Fibroblast of skin of right quadriceps (primary cell): Measurements from ENCODE around the gene KRTCAP3.

Experiments
- DNase-seq: peaks from one replicate; pipeline ENCODE4 v3.0.0-alpha.2; 2013

KRTCAP3 gene

DNA sequence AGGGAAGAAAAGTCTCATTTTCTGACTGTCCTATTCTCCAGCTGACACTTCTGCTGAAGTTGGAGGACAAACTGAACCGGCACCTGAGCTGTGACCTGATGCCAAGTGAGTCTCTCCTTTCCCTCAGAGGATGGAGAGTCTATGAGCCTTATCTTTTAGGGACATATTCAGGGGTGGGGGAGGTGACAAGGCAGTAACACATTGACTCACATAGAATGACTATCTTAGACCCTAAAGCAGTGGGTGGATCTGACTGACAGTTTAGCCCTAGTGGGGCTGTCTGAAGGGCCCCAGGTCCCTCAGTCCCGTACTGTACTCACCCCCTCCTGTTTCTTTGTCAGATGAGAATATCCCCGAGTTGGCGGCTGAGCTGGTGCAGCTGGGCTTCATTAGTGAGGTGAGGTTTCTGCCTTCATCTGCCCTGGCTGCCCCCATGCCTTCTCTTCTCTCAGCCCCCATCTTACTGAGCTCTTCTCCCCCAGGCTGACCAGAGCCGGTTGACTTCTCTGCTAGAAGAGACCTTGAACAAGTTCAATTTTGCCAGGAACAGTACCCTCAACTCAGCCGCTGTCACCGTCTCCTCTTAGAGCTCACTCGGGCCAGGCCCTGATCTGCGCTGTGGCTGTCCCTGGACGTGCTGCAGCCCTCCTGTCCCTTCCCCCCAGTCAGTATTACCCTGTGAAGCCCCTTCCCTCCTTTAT lies 805 bp upstream of the KRTCAP3 start:
- no peak for DNase-seq

DNA sequence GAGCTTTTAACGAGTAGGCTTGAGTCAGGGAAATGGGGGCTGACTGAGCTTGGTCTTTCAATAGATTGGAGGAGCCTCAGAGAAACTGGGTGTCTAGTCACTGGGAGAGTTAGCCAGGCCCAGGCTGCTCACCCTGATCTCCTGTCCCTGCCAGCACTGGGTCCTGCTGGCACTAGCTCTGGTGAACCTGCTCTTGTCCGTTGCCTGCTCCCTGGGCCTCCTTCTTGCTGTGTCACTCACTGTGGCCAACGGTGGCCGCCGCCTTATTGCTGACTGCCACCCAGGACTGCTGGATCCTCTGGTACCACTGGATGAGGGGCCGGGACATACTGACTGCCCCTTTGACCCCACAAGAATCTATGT lies 720 bp downstream of the KRTCAP3 start:
- no peak for DNase-seq

DNA sequence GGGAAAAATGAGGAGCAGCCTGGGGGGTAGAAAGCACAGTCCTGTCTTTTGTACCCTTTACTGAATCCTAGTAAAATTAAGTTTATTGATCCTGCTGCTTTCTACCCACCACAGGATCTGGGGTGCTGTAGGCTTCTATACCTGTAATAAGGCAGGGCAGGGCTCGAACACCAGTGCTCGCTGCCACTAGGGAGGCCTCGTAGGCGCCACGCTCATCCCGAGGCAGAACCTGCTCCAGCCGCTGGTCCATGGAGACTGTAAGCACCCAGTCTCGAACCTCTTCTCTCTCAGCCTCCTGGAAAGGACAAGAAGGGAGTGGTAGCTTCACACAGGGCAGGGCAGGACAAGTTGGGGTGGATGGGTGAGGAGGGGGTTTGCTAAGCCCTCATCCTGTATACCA lies 3.0 kb downstream of the KRTCAP3 start:
- DNase-seq: no peak

DNA sequence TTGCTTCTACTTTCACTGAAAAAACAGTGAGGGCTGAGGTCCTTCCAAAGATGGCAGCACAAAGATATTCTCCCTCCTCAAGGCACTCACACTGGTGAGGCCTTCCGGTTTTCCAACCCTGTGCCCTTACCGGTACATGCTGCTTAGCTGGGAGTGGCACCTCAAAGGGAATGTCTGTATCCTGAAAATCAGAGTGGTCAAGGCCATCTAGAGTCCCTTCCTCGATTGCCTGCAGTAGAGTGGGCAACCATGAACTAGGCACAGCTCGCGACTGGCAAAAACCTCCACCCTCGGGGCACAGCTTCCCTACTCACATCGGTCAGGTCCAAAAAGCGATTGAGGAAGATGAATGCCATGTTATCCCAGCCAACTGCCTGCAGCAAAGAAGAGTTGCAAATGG lies 3.4 kb downstream of the KRTCAP3 start:
- no peak for DNase-seq

DNA sequence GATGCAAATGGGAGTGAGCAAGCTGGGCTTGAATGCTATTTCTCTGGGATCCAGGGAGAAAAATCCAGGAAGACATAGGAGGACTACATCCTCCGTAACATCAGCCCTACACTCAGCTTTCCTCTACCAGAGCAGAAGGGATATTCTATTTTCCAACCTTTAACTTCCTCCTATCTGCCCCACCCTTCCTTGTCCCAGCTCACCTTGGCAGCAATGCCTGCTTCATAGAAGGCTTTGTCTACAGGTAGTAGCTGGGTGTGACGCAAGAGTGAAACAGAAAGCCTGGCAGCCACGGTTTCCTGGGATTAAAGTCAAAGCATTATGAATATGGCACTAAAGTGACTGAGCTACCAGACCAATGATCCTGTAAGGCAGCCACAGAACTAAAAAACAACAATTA lies 3.9 kb downstream of the KRTCAP3 start:
- DNase-seq: no peak

DNA sequence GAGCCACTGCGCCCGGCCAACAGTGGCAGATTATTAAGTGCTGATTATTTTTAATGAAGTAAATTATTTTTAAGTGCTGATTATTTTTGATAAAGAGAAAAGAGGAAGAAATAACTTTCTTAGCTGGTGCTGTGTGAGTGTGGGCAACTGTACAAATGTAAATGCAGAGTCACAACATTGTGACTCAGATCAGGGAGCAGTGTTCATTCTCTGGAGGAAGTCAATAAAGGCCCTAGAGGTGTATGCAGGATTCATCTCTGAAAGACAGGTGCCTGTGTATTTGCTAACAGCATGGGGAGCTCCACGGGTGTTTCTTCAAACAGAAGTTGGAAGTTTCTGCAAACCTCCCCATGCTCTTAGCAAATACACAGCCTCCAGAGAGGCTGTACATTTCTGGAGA lies 6.2 kb downstream of the KRTCAP3 start:
- no peak for DNase-seq

DNA sequence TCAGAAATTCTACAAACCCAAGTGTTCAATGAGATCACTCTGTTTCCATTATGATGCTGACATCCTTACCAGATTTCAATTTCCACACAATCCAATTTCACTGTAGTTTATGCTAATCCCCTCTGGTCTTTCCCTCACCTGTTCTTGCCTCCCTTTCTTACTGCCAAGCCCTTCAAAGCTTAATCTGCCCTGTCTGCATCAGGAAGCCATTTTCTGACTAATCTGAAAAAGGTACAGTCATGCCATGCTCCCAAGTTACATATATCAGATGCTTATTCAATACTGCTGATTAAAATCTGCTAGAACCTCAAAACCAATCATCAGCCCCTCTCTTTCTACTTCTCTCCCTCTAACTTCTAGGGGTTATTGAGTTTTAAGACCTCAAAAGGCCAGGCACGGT lies 8.9 kb downstream of the KRTCAP3 start:
- DNase-seq: no peak

DNA sequence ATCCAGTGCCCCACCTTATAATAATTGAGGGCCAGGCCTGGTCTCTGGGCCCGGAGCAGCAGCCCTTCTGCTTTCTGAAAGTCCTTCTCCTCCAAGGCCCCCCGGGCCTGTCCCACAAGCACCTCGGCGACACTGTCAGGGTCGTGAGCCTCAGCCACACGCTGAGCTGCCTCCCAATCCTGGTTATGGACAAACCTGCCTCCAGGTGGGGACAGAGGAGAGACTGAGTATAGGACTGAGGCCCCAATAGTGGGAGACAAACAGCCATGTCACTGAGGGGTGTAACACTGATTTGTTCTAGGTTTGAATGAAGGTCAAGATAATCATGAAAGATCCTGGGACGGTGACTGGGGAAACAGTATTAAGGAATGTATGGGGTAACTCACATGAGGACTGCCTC lies 11.8 kb downstream of the KRTCAP3 start:
- DNase-seq: no peak

DNA sequence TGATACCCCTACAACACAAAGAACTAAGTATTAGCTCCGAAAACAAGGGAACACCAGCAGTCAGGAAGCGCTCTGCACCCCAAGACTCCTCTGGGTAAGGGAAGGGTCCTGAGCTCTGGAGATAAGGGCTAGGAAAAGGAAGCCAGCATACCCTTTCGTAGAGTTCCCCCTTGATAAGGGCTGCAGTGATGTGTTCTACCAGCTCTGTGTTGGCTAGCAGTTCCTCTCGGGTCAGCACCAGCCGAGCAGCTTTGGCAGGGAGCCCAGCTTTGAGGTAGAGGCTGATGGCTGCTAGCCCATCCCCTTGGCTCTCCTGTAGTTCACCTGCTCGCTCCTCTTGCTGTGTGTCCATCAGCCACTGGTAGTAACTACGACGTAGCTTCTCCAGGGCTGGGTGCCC lies 18.9 kb downstream of the KRTCAP3 start:
- no peak for DNase-seq

DNA sequence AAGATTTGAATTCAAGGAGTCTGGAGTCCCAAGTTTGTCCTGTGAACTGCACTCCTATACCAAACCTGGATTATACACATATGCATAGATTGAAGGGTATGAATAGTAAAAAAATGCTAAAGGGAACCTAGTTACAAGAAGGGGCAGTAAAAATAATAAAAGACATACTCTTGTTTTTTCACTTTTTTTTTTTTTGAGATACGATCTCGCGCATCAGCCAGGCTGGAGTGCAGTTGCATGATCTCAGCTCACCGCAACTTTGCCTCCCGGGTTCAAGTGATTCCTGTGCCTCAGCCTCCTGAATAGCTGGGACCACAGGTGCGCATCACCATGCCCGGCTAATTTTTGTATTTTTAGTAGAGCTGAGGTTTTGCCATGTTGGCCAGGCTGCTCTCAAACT lies 22.3 kb downstream of the KRTCAP3 start:
- no peak for DNase-seq

DNA sequence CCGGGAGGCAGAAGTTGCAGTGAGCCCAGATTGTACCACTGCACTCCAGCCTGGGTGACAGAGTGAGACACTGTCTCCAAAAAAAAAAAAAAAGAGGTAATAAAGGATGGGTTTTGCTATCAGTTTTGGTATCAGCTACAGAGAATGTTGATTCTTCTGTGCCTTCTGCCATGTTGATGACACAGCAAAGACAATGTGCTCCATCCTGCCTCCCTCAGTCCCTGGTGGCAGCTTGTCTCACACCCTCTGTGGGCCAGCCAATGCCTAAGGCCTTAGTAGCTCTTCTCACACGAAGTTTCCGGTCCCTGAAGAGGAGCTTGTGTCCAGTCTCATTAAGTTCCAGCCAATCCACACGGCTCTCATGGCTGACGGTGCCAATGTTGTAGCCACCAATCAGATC lies 29.8 kb downstream of the KRTCAP3 start:
- no peak for DNase-seq

DNA sequence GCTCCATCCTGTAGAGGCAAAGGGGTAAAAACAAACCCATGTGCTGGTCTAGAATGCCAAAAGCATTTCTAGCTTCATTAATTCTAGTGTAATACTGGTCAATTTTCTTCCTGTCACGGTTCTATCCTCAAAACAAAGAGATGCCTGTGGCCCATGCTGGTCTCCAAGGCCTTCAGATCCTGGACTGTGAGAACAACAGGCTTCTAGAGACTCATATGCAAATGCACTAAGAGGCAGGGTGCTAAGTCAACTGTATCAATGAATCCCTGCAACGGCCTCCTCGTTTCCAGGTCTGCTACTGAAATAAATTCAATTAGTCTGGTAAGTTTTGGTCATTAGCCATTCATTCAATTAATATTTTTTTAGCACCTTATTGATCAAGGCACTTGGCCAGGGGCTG lies 43.3 kb downstream of the KRTCAP3 start:
- DNase-seq: no peak

DNA sequence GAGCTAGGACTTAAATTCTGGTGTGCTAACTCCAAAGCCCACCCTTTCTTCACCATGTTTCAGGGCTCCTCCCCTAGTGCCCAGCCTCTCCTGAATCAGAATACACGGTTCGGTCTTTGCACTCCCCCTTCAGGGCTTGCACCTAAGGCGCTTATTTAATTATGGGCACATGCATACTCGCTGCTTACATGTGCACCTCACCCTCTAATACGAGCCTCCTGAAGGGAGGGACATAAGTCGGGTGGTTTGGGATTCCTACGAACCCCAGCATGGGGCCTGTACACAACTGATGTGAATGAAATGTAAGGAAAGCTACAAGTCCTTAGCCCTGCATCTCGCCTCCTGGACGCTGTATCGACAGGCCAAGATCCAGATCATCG lies 46.9 kb downstream of the KRTCAP3 start:
- peak; percentile 10 for DNase-seq

DNA sequence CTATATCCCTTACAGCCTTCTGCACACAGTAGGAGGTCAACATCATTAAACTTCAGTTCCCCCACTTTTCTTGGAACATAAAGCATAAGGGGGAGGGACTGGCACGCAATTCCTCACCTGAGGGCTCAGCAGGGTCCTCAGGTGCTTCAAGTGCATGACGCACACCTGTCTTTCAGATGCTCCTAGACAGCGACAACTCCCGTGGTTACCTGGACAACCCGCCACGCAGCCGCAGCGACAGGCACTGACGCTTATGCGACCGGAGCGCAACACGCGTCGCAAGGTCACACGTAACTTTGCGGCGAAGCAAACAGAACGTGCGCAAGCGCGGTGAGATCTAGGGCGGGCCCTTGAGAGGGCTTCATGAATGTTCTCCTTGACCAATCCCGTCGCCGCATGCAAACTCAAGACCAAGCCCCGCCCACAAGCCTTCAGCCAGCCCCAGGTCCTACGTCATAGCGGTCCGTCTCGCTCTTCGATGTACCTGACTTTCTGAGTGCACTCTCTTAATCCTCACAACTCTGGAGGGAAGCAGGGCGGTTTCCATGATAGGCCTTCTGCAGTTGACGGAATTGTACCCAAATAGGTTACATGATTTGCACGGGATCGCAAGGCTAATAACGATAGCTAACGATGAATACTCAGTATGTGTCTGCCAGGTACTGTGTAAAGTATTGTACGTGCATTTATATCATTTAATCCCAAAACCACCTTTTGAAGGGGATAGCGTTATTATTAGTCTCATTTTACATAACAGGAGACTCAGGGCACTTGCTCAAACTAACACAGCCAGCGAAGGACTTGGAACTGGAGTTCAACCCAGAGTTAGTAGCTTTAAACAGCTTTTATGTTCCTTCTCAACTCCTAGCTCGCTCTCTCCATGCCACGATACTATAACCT lies 47.6 kb downstream of the KRTCAP3 start, which contains the start of gene IFT172:
Gene IFT172, minus strand, starts transcription at position 246 of the 900 bp plus-strand sequence. Its CDS starts 90 bp downstream, at position 156.
- peak; percentile 97 for DNase-seq

DNA sequence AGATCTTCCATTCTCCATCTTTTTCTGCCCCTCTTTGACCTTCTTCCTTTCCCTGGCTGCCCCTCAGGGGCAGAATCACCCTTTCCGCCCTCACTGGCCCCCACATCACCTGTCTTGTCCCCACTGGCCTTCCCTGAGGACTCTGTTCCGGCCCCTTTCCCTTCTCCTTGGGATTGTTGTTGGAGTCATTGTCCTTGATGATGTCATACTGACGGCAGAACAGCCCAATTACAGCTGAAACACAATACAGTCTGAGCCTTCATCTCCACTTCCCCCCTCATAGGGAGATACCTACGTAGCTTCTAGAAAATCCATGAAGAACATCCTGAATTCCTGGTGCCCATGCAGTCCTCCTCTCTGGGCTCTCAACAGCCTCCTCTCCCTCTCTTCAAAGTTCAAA lies 50.4 kb downstream of the KRTCAP3 start:
- no peak for DNase-seq

DNA sequence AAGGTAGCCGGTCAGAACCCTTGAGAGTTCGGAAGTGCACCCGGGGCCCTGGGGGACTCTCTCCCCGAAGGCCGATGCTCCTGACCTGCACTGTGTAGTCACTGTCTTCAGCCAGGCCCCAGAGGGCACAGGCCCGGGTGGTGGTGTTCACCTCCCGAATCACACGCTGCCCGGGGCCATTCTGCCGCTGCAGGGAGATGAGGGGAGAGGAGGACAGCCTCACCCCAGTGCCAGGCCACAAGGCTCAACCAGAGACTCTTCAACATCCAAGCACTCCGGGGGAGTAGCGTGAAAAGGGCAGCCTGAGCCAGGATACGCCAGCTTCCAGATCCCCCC lies 51.7 kb downstream of the KRTCAP3 start:
- no peak for DNase-seq
